NCI-H510A (cell line): ENCODE measurements around the gene NR1I2.

Source experiments
- DNase-seq: peaks from one replicate; lab custom pipeline; 2025; lab: John Stamatoyannopoulos, UW

Gene NR1I2

DNA sequence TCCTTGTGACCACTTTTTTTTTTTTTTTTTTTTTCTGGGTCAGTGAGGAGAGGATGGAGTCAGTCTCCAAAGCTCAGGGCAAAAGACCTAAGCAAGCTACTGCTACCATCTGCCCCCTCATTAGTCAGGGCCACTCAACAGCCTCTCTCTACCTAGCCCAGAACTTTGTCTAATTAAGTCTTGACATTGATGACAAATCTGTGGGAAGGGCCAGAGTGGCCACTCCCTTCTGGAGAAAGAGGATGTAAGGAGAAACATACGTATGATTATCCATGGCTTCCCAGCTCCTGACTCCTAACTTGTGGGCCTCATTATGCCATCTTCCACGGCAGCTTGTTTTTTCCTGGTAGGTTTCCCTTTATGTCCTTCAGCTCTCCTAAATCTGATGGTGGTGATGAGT is 37.9 kb downstream of the NR1I2 start:
- DNase-seq, result no peak

- no peak for DNase-seq
Measured at GRCh38 chr3:119825820-119826219, 43.9 kb downstream of the NR1I2 start.

- no peak for DNase-seq
Measured at GRCh38 chr3:119826711-119827608, 45.1 kb downstream of the NR1I2 start.

GRCh38 chr3:119829420-119829819 is 47.5 kb downstream of the NR1I2 start:
- no peak for DNase-seq

DNA sequence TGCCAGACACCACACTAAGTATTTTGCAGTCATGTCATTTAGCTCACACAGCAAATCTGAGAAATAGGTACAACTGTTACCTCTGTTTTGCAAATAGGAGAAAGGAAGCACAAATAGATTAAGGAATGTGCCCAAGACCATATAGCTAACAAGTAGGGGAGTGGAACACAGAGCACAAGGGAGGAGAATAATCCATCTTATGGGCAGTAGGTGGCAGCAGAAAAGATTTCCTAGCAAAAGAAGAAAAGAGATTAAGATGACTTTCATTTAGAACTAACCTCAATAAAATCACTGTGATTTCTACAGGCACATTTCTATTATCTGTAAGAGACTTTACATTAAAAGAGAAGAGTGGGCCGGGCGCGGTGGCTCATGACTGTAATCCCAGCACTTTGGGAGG is 49.1 kb downstream of the NR1I2 start:
- DNase-seq, result no peak

- no peak for DNase-seq
Measured at GRCh38 chr3:119831941-119832371, 50.1 kb downstream of the NR1I2 start.

DNA sequence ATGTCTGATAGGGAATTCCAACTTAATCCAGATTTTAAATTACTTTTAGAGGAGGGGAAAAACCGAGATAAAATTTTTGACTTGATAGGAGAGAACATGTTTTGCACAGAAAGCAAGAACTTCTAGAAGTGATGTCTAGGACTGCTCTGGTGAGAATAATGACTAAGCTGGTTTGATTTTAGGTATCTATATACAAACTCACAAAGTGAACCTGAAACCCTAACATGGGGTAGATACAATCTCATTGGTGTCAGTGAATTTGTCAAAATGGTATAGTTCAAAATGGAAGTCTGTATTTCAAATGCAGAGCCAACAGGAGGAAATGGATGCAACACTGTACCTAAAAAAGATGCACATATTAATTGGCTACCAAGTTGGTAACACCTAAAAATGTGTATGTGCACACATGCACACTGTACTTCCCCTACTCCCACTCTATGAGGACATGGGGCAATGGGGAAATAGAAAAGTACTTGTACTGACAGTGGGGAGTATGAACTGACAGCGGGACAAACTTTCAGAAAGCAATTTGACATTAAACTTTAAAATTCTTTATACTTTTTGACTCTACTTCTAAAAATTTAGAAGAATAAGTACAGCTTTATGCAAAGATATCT is 53.0 kb downstream of the NR1I2 start:
- no peak for DNase-seq

DNA sequence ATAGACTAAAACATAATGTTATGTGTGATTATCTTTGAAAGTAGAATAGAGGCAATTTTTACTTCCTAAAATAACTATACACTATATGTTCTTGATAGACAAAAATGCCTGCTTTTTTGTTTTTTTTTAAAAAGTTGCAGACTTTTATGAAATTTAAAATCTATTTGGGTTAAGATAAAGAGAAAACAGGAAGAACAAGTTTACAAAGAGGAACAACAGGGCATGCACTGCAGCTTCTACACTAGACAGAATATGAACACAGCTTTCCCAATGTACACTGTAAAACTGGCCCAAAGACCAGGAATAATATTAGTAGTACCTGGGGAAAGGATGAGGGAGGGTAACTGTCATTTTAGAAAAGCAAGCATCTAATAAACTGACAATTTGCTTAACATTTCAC is 53.7 kb downstream of the NR1I2 start:
- no peak for DNase-seq

- no peak for DNase-seq
Measured at GRCh38 chr3:119841808-119842471, 60.0 kb downstream of the NR1I2 start.

GRCh38 chr3:119849126-119849525 is 67.2 kb downstream of the NR1I2 start:
- no peak for DNase-seq

DNA sequence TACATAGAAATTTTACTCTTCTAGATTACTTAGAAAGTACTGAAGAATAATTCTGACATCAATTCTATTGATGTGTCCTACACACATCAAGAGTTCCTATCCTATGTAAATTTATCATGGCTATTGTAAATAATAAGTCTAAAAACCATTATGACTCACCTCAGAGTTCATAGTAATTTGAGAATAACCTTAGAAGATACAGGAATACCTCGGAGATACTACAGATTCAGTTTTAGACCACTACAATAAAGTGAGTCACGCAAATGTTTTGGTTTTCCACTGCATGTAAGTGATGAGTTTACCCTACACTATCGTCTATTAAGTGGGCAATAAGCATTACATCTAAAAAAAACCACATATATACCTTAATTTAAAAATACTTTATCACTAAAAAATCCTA is 74.8 kb downstream of the NR1I2 start:
- no peak for DNase-seq

- DNase-seq, result no peak
Measured at GRCh38 chr3:119858957-119859356, 77.1 kb downstream of the NR1I2 start.

DNA sequence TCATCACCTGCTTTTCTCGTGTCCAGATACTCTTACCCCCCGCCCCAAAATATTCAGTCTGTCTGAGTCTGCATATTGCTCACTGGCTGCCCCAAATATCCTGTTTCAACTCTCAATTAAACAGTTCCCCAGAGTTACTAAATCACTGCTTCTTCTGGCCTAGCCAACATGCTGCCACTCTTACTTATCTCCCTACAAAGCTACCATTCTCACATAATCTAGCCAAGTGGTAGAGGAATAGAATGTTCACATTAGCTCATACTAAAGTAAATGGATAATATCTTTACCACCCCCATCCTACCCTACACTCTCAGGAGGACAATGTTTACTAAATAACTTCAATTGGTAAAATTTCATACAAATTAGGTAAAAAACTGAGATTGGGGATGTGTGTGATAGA is 77.8 kb downstream of the NR1I2 start:
- no peak for DNase-seq

DNA sequence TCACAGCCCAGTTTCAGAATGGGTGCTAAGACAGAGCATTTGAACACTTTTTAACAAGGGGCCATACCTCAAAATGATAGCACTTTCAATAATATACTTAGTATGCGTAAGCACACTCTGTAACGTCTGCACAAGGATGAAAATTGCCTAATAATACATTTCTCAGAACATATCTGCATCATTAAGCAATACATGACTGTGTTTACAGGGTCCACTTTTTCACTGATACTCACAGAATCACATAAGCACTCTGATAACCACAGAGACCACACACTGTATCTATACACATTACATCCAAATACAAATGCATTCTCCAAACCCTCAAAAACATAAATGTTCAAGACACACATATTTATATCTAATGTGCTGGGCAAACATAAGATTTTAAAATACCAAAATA is 79.8 kb downstream of the NR1I2 start:
- DNase-seq, result no peak

DNA sequence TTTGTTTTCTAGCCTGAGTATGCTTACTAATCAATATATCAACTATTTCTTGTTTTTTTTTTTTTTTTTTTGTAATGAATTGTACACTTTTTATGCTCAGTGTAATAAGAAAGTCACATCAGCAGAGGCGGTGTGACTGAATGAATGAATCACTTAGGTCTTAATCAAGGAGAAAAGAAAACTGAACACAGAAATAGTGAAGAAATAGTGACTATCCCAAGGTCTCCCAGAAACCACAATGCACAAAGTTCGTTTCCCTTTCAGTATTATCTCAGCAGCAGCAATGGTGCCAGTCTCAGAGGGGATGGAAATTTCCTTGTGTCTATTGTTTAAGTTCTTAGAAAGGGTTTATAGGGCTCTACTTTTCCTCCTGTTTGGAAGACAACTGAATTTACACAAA is 80.7 kb downstream of the NR1I2 start:
- DNase-seq, result no peak

DNA sequence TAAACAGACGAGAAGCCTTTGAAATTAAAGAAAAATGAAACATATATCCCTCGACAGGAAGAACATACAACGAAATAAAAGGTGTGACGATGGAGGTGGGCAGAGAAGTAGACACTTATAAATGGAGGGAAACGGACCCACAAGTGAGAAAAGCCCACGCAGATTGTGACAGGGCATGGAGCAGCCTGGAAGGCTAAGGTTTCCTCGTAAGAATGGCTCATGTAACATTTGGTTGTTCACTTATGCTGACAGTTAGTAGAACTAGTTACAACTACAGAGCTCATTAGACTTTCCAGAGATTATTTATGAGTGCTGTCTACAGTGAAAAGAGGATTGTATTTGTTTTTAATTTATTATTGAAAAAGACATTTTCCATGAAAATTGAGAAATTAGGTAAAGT is 82.6 kb downstream of the NR1I2 start:
- DNase-seq, result no peak
